Sigmoid colon (tissue), 3 donors: ENCODE data around the gene IGSF21.

Source experiments
- CTCF ChIP-seq, 4 experiments: fragments of 450-650 bp in 3 of 4; fragments of 200-600 bp in 1 of 4; IDR thresholded peaks; one replicate each; pipeline ENCODE4 v1.5.1; 2016 to 2019; ENCODE audit warnings: antibody characterized with exemption in 4 of 4, mild to moderate bottlenecking in 3 of 4, moderate library complexity in 2 of 4
- POLR2A ChIP-seq, 2 donors: fragments of 450-650 bp; IDR thresholded peaks; one replicate each; pipeline ENCODE4 v1.6.1; 2016; ENCODE audit warnings: antibody characterized with exemption in 2 of 2, mild to moderate bottlenecking in 2 of 2, moderate library complexity in 2 of 2

GRCh38 chr1:18118078-18118477 is 10.5 kb downstream of the IGSF21 start:
- TF ChIP-seq CTCF (IDR thresholded peaks at IDR 0.05) (no peak), POLR2A (IDR thresholded peaks at IDR 0.05) (no peak)
